ENCODE data around the gene SLCO1C1.
"Not testable (repeated sequence)": the region's sequence is repeated elsewhere in the genome, so short reads cannot be mapped to it uniquely, and the experiment has no call there.

Gene SLCO1C1, protein sequence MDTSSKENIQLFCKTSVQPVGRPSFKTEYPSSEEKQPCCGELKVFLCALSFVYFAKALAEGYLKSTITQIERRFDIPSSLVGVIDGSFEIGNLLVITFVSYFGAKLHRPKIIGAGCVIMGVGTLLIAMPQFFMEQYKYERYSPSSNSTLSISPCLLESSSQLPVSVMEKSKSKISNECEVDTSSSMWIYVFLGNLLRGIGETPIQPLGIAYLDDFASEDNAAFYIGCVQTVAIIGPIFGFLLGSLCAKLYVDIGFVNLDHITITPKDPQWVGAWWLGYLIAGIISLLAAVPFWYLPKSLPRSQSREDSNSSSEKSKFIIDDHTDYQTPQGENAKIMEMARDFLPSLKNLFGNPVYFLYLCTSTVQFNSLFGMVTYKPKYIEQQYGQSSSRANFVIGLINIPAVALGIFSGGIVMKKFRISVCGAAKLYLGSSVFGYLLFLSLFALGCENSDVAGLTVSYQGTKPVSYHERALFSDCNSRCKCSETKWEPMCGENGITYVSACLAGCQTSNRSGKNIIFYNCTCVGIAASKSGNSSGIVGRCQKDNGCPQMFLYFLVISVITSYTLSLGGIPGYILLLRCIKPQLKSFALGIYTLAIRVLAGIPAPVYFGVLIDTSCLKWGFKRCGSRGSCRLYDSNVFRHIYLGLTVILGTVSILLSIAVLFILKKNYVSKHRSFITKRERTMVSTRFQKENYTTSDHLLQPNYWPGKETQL

GRCh38 chr12:20695232-20695631 is at the start of gene SLCO1C1:
Gene SLCO1C1, plus strand, starts transcription at chr12:20695332. Its CDS starts 4,245 bp downstream, at chr12:20699577.
- DNase-seq, result no peak

DNA sequence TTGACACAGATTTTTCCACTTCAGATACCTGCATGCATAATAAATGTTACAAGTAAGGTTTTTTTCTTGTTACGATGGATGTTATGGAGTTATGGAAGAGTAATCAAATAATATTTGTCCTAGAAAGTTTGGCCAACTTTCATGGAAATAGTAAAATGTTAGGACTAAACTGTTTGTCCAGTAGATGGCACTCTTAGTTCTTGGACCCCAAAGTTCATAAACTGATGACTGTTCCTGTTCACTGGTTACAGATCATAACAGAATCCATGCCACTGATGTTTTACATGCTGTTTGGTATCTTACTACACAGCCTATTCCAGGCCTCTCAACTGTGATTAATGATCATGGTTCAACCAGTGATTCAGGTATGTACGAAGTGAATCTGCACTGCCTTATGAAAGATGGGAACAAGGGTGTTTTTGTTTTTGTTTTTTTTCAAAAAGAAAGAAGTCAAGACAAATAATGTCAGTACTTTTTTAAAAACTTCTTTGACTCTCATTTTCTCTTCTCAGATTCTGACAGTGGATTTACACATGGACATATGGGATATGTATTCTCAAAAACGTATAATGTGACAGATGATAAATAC is 48.8 kb upstream of the SLCO1C1 start:
- DNase-seq, result no peak

DNA sequence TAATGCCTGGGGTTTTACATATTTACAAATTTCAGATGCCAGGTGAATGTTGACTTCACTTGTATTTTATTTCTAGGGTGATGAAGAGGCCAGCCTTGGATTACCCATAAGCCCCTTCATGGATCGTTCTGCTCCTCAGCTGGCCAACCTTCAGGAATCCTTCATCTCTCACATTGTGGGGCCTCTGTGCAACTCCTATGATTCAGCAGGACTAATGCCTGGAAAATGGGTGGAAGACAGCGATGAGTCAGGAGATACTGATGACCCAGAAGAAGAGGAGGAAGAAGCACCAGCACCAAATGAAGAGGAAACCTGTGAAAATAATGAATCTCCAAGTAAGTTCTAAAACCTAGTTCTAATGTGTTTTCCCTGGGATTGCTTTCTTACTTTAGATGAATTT is 41.3 kb upstream of the SLCO1C1 start:
- DNase-seq, result no peak

DNA sequence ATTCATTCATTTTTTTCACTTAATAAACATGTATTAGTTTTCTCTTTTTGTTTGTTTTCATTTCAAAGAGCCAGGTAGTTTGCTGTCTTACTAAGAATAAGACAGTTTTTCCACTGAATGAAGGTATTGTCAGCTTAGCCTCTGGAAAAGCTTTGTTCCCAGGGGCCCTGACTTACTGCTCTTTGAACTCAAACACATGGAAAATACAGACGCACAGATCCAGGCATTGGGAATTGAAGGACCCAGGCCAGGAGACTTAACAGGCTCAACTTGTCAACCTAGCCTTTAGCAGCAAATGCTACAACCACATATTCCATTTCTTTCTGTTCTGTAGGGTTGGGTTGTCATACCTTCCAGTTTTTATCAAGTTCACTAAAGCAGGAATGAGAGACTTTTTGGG is 38.5 kb upstream of the SLCO1C1 start:
- DNase-seq, result no peak

DNA sequence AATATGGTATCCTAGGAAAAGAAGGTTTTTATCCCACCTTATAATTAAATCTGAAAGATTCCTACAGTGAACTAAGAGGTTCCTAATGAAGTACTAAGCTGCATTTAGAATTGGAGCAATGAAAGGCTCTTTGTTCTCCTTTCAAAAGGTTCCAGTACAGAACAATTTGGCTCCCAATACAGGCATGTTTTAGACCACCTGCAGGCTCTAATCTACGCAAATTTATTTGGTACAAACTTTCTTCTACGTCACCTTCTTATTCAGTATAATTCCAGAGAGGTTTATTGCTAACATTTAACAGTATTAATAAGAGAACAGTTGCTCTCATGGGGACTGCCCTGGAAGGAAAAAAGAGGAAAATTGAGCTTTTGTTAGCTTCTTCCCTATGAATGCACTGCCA is 37.6 kb upstream of the SLCO1C1 start:
- DNase-seq, result no peak

- no peak for DNase-seq
Observed at GRCh38 chr12:20681334-20681733, 13.8 kb upstream of the SLCO1C1 start.

- DNase-seq, result no peak
Observed at GRCh38 chr12:20696181-20696905, 1.2 kb downstream of the SLCO1C1 start.

GRCh38 chr12:20701106-20701505 is 6.0 kb downstream of the SLCO1C1 start:
- DNase-seq, result no peak

GRCh38 chr12:20704860-20705259 is 9.7 kb downstream of the SLCO1C1 start:
- DNase-seq, result no peak

- no peak for DNase-seq
Observed at GRCh38 chr12:20711846-20712245, 16.7 kb downstream of the SLCO1C1 start.

DNA sequence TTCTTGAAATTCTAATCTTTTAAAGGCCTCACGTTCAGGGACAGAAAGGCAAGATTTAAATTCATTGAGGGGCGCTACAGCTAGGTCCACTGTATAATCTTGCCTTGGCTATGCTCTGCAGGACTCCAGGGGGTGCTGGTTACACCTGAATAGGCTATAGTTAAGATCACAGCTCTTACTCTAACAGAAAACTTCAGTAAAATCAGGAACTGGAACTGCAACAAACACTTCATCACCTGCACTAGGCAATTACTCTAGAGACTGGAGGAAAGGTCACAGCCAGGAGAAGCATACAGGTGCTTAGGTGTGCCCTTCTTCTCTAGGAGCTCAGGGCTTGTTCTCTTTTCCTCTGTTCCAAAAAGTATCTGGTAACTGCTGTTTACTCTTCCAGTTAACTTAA is 20.9 kb downstream of the SLCO1C1 start:
- DNase-seq, result no peak

- no peak for DNase-seq
Observed at GRCh38 chr12:20716985-20717384, 21.9 kb downstream of the SLCO1C1 start.

DNA sequence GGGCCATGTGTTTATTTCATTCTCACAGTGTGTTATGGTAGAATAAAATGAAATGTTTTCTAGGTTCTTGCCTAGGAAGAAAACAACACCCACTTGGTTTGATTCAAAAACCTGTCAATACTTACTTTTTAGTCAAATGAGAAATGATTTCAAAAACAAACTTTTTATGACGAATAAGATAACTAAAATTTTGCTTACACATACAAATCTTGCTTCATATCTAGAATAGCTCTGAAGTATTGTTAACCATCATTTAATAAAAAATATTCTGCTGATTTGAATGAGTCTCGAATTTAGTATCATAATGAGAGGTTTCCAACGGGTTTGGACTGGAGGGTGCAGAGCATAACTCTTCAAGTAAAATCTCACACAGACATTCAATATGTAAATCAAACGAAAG is 23.2 kb downstream of the SLCO1C1 start:
- no peak for DNase-seq

- no peak for DNase-seq
Observed at GRCh38 chr12:20722142-20722541, 27.0 kb downstream of the SLCO1C1 start.

DNA sequence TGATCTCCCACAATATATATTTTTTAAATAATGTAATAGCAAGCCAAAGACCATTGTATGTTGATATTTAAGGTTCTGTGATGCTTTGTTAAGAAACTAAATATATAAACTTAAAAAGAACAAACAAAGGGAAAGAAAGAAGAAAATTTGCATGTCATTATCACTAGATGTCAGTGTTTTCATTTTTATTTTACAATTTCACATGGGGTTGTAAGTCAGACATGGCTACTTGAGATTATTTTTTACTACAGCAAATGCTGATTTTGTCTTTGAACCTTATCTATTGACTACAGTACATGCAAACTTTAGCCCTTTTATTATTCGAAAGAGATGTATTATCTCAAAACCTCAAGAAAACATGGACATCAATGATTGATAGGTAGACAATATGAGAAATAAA is 36.1 kb downstream of the SLCO1C1 start:
- DNase-seq, result no peak

GRCh38 chr12:20740972-20741371 is 45.8 kb downstream of the SLCO1C1 start:
- no peak for DNase-seq

GRCh38 chr12:20748198-20748597 is 53.1 kb downstream of the SLCO1C1 start:
- DNase-seq, result no peak

DNA sequence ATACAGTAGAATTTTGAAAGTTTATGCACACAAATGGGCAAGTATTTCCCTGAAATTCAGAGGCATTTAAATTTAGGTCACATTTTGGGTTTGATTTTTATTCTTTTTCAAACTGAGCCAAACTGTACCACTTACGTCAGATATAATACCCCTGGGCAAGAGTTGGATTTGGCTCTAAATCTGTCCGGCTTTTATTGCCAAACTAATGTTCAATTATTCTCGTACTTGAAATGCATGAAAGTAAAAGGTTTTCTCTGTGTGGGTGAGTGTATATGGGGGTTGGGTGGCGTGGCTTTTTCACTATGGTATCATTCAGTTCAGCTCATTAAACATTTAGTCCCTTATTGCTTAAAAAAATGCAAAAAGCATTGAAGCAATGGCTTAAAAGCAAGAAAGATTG is 55.9 kb downstream of the SLCO1C1 start:
- DNase-seq, result no peak

GRCh38 chr12:20777420-20777819 is 82.3 kb downstream of the SLCO1C1 start:
- DNase-seq, result no peak

DNA sequence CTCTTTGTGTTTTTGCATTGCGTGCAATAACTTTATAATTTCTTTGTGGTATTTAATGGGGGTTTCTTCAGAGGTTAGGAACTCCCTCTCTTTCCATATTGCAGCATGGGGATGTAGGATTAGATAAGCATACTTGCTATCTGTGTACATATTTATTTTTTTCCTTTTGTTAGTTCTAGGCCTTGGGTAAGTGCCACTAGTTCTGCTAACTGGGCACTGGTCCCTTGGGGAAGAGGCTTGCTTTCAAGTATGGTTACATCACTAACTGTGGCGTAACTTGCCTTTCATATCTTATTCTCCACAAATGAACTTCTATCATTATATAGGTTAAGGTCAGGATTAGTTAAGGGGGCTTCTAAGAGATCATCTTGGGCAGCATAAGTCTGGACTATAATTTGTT is 83.8 kb downstream of the SLCO1C1 start:
- no peak for DNase-seq

GRCh38 chr12:20779971-20780370 is 84.8 kb downstream of the SLCO1C1 start:
- DNase-seq, result not testable (repeated sequence)

DNA sequence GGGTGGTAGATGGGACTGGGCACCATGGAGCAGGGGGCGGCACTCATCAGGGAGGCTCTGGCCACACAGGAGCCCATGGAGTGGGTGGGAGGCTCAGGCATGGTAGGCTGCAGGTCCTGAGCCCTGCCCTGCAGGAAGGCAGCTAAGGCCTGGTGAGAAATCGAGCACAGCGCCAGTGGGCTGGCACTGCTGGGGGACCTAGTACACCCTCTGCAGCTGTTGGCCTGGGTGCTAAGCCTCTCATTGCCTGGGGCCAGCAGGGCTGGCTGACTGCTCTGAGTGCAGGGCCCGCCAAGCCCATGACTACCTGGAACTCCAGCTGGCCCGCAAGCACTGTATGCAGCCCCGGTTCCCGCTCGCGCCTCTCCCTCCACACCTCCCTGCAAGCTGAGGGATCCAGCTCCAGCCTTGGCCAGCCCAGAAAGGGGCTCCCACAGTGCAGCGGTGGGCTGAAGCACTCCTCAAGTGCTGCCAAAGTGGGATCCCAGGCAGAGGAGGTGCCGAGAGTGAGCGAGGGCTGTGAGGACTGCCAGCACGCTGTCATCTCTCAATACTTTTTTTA is 88.7 kb downstream of the SLCO1C1 start:
- not testable (repeated sequence) for DNase-seq

DNA sequence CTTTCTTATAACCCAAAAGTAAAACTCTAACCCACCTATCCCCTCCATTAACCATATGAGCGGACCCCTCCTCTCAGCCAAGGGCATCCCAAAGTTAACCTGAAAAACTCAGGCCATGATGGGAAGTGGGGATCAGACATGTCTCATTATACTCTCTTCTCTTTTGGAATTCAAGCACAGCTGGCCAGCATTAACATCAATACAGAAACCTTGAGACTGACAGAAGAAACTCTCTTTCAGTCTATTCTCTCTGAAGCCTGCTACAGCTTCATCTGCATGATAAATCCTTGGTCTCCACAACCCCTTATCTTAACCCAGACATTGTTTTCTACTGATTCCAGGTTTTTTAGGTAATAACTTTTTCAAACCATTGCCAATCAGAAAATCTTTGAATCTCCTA is 97.8 kb downstream of the SLCO1C1 start:
- DNase-seq, result no peak

Measured in CD4-positive, alpha-beta T cell treated with Interferon gamma for 1 hour (primary cell).